GM23248 (cell line): ENCODE results near the gene MARCHF3. TPM values are rescaled to one million over a fixed set of nuclear protein-coding genes. Genes with fewer than 3 reads are reported as not detected.
"Not testable (repeated sequence)": the region's sequence is repeated elsewhere in the genome, so short reads cannot be mapped to it uniquely, and the experiment has no call there.

Source experiments
- DNase-seq: peaks from one replicate; pipeline ENCODE4 v3.0.0-alpha.2; 2015
- H2AFZ ChIP-seq: fragments of 200-600 bp; sonication (generic); 2 replicates; pipeline ENCODE4 v1.6.1; 2016; ENCODE audit warnings: antibody characterized with exemption
- H3F3A ChIP-seq: fragments of 200-600 bp; sonication (generic); 2 replicates; pipeline ENCODE4 v1.6.1; 2016; ENCODE audit warnings: mild to moderate bottlenecking, antibody characterized with exemption, mixed run types; ENCODE audit not compliant: insufficient read depth
- H3K27ac ChIP-seq: fragments of 200-600 bp; sonication (generic); 2 replicates; pipeline ENCODE4 v1.5.1; 2016; ENCODE audit warnings: mild to moderate bottlenecking
- H3K27me3 ChIP-seq: fragments of 200-600 bp; sonication (generic); replicated peaks from 2 replicates; pipeline ENCODE4 v1.6.1; 2016; ENCODE audit warnings: mild to moderate bottlenecking; ENCODE audit not compliant: insufficient read depth
- H3K36me3 ChIP-seq: fragments of 200-600 bp; sonication (generic); 2 replicates; pipeline ENCODE4 v1.6.1; 2016; ENCODE audit warnings: low read depth, mild to moderate bottlenecking
- H3K4me1 ChIP-seq: fragments of 200-600 bp; sonication (generic); 2 replicates; pipeline ENCODE4 v1.6.1; 2016; ENCODE audit warnings: mild to moderate bottlenecking; ENCODE audit not compliant: insufficient read depth
- H3K4me2 ChIP-seq: fragments of 200-600 bp; sonication (generic); one replicate; pipeline ENCODE4 v1.6.1; 2016; ENCODE audit warnings: mild to moderate bottlenecking; ENCODE audit not compliant: unreplicated experiment
- H3K4me3 ChIP-seq: fragments of 200-600 bp; sonication (generic); 2 replicates; pipeline ENCODE4 v1.5.1; 2016; ENCODE audit warnings: mild to moderate bottlenecking
- H3K79me2 ChIP-seq: fragments of 200-600 bp; sonication (generic); 2 replicates; pipeline ENCODE4 v1.6.1; 2016; ENCODE audit warnings: mild to moderate bottlenecking; ENCODE audit not compliant: insufficient read depth
- H3K9ac ChIP-seq: fragments of 200-600 bp; sonication (generic); 2 replicates; pipeline ENCODE4 v1.6.1; 2016; ENCODE audit warnings: mild to moderate bottlenecking
- H3K9me2 ChIP-seq: fragments of 200-600 bp; sonication (generic); 2 replicates; pipeline ENCODE4 v1.6.1; 2016; ENCODE audit warnings: mixed run types, mild to moderate bottlenecking, moderate library complexity; ENCODE audit not compliant: insufficient read depth
- H3K9me3 ChIP-seq: fragments of 200-600 bp; sonication (generic); one replicate; pipeline ENCODE4 v1.6.1; 2017; ENCODE audit warnings: low read depth
- H4K20me1 ChIP-seq: fragments of 200-600 bp; sonication (generic); 2 replicates; pipeline ENCODE4 v1.6.0; 2016; ENCODE audit not compliant: insufficient read depth
- EZH2 ChIP-seq: fragments of 200-600 bp; sonication (generic); IDR thresholded peaks from 2 replicates; pipeline ENCODE4 v1.6.1; 2018; ENCODE audit warnings: antibody characterized with exemption, mild to moderate bottlenecking; ENCODE audit not compliant: insufficient read depth, poor library complexity, severe bottlenecking
- EZH2phosphoT487 ChIP-seq: fragments of 200-600 bp; sonication (generic); IDR thresholded peaks from 2 replicates; pipeline ENCODE4 v1.6.1; 2018; ENCODE audit warnings: antibody characterized with exemption, moderate library complexity, mild to moderate bottlenecking, low read depth; ENCODE audit not compliant: insufficient read depth
- WGBS, 2 experiments: methylation state at CpG; one replicate each; pipeline ENCODE4 v1.1.6; 2015 to 2017; ENCODE audit warnings: low lambda C conversion rate in 2 of 2, low coverage in 1 of 2; ENCODE audit errors: missing lambda C conversion rate in 2 of 2; 5-methylcytosine and 5-hydroxymethylcytosine counted together
- in situ Hi-C: fragments of 300-500 bp; cut with MboI; formaldehyde crosslinking; loops from 2 replicates; pipeline ENCODE4 v1.15.0; 2020
- polyA plus RNA-seq: library from polyadenylated mRNA; unstranded; fragments of >200 nt; fragmentation: Nextera tagmentation; extraction: Ambion mirVana; gene quantifications from 2 replicates; pipeline ENCODE4 v1.2.1, GENCODE V29; 2016
- total RNA-seq: library from RNA; depleted of rRNA; stranded (reverse); fragments of >200 nt; shearing (Covaris generic); gene quantifications from 2 replicates; pipeline ENCODE4 v1.2.3, GENCODE V29; 2014

MARCHF3 gene
- total and polyA plus RNA-seq, 2 experiments from 2014 or later, result 3.8 to 5.8 TPM

DNA sequence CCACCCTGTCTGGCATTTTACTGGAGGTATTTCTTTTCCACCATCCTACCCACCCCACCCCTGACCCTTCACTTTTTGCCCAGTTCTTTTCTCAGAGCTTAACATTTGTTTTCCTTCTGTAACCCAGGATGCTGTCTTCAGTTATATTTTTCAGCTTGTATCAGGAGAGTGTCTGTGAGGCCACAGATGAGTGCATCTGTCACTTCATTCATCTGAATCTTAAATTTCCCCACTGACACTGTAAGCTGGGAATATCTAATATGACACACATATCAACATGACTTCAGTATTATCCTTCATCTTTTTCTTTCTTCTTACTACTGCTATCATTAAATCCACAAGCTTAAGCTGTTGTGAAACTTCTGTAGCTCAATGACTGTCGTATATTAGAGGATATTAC is 4.9 kb downstream of the MARCHF3 start:
- 95 to 96% methylated on average over 1 of the region's 1 CpG for WGBS, 2 experiments
- H3K36me3 ChIP-seq, result no peaks in the 10 kb centered on the region
- no peak overlapping the region for H3K4me2 ChIP-seq
- no peak overlapping the region for H3K27ac ChIP-seq
- no peaks in the 10 kb centered on the region for H4K20me1 ChIP-seq
- H3K9me2 ChIP-seq, result no peaks in the 10 kb centered on the region
- no peak overlapping the region for H3K9ac ChIP-seq
- TF ChIP-seq EZH2, result no peak
- no peak for TF ChIP-seq EZH2phosphoT487
- H3K4me3 ChIP-seq, result no peak overlapping the region
- DNase-seq, result no peak
- no peaks in the 10 kb centered on the region for H3F3A ChIP-seq
- no peaks in the 10 kb centered on the region for H3K27me3 ChIP-seq
- H3K9me3 ChIP-seq, result no peaks in the 10 kb centered on the region
- in situ Hi-C loops, result no loop called here
- no peaks in the 10 kb centered on the region for H3K4me1 ChIP-seq
- no peaks in the 10 kb centered on the region for H3K79me2 ChIP-seq
- H2AFZ ChIP-seq, result no peak overlapping the region

DNA sequence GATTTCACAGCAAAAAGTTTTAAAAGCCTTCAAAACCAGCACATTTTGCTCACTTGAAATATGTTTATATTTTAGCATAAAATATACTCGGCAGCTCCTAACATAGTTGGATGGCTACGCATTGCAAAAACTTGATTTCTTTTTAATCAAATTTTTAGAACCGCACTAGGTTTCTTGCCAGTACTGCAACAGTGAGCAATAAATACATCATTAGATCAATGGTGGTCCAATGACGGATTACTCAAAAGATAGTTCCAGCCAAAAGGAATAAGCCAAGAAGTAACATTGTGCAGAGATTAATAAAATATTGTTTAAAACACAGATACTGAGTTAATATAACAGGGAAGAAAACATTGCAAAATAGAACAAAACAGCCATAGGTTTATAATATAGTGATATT is 5.5 kb downstream of the MARCHF3 start:
- no peaks in the 10 kb centered on the region for H3K36me3 ChIP-seq
- H2AFZ ChIP-seq, result no peak overlapping the region
- H3K27me3 ChIP-seq, result no peaks in the 10 kb centered on the region
- H3K9me2 ChIP-seq, result no peaks in the 10 kb centered on the region
- no peaks in the 10 kb centered on the region for H4K20me1 ChIP-seq
- no peaks in the 10 kb centered on the region for H3F3A ChIP-seq
- H3K9ac ChIP-seq, result no peak overlapping the region
- no peak overlapping the region for H3K4me2 ChIP-seq
- in situ Hi-C loops, result no loop called here
- no peaks in the 10 kb centered on the region for H3K9me3 ChIP-seq
- H3K79me2 ChIP-seq, result no peaks in the 10 kb centered on the region
- no peak for DNase-seq
- H3K27ac ChIP-seq, result no peak overlapping the region
- no peak overlapping the region for H3K4me3 ChIP-seq
- WGBS, 2 experiments, result 64 to 68% methylated on average over 4 of the region's 4 CpGs
- no peaks in the 10 kb centered on the region for H3K4me1 ChIP-seq
- TF ChIP-seq EZH2phosphoT487 (no peak), EZH2 (no peak)

DNA sequence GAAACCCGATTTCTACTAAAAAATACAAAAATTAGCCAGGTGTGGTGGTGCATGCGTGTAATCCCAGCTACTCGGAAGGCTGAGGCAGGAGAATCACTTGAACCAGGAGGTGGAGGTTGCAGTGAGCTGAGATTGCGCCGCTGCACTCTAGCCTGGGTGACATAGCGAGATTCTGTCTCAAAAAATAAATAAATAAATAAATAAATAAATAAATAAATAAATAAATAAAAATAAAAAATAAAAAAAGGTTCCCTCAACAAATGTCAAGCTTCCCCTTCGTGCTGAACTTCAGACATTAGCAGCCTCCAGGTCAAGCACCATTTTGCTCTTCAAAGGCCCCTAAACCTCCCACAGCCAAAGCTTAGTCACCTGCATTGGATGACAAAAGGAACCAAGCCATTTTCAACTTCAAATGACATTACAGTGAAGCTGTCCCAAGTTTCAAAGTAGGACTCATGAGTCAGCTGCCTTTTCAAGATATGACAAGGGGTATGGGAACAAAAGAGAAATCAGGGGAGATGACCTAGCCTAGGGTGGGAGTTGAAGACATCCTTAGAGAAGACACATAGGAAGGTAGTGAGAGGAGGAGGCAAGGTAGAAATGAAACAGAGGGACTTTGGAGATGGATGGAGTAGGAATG is 6.7 kb downstream of the MARCHF3 start:
- H2AFZ ChIP-seq, DNase-seq, in situ Hi-C loops, H3K36me3 ChIP-seq, H3K9ac ChIP-seq, H3F3A ChIP-seq, H3K9me2 ChIP-seq, H3K27me3 ChIP-seq, H4K20me1 ChIP-seq, H3K9me3 ChIP-seq, H3K79me2 ChIP-seq, H3K27ac ChIP-seq, H3K4me2 ChIP-seq, H3K4me3 ChIP-seq, H3K4me1 ChIP-seq: not testable (repeated sequence)
- WGBS, 2 experiments, result 95 to 96% methylated on average over 7 of the region's 7 CpGs

DNA sequence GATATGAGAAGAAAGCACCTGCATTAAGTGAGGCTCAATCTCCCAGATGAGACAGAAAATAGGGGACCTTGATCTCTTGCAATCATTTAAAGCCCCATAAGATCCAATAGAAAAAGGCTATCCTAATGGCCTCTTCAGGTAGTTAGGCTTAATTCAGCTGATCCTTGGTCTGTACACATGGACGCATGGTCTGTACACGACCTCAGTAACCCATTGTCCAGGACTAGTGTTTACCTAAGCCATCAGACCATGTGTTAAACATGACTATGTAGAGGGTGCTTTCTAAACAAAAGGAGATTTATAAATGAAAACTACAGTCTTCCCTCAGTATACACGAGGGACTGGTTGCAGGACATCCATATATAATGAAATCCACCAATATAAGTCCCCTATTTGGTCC is 7.5 kb downstream of the MARCHF3 start:
- no peak for DNase-seq
- Histone ChIP-seq H3K9me2 (no peaks in the 10 kb centered on the region), H3K27ac (no peak overlapping the region), H3K4me1 (no peaks in the 10 kb centered on the region), H3F3A (no peaks in the 10 kb centered on the region), H3K79me2 (no peaks in the 10 kb centered on the region), H3K4me3 (no peak overlapping the region), H4K20me1 (no peaks in the 10 kb centered on the region), H2AFZ (no peak overlapping the region), H3K4me2 (no peak overlapping the region), H3K9me3 (no peaks in the 10 kb centered on the region), H3K36me3 (no peaks in the 10 kb centered on the region), H3K27me3 (no peaks in the 10 kb centered on the region), H3K9ac (no peak overlapping the region)
- WGBS, 2 experiments, result 93 to 96% methylated on average over 3 of the region's 3 CpGs
- no peak for TF ChIP-seq EZH2phosphoT487
- no peak for TF ChIP-seq EZH2
- in situ Hi-C loops, result no loop called here

DNA sequence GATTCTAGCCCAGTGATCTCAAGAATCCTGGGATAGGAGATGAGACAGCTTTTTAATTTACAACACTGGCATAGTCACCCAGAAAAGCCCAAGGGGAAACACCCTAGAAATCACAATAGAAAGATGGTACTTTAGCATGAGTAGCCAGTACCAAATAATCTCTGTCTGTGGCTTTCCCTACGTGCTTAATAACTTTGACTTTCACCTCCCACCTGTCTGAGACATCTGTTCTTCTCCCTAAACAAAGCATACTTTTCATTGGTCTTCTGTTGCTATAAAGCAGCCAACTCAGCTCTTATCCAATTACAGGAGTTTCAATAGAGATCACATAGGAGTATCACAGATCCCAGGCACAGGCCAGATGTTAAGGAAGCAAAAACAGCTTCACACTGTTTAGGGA is 10.4 kb downstream of the MARCHF3 start:
- Histone ChIP-seq H3K36me3 (no peaks in the 10 kb centered on the region), H3K9me3 (no peaks in the 10 kb centered on the region), H3K27me3 (no peaks in the 10 kb centered on the region), H3K27ac (no peak overlapping the region), H3K4me2 (no peak overlapping the region), H3K4me1 (no peaks in the 10 kb centered on the region), H4K20me1 (no peaks in the 10 kb centered on the region), H3K9me2 (no peaks in the 10 kb centered on the region), H3K9ac (no peak overlapping the region), H2AFZ (no peak overlapping the region), H3K4me3 (no peak overlapping the region), H3K79me2 (no peaks in the 10 kb centered on the region), H3F3A (no peaks in the 10 kb centered on the region)
- DNase-seq, result no peak
- 85 to 88% methylated on average over 1 of the region's 1 CpG for WGBS, 2 experiments
- in situ Hi-C loops, result no loop called here
- TF ChIP-seq EZH2phosphoT487 (no peak), EZH2 (no peak)

DNA sequence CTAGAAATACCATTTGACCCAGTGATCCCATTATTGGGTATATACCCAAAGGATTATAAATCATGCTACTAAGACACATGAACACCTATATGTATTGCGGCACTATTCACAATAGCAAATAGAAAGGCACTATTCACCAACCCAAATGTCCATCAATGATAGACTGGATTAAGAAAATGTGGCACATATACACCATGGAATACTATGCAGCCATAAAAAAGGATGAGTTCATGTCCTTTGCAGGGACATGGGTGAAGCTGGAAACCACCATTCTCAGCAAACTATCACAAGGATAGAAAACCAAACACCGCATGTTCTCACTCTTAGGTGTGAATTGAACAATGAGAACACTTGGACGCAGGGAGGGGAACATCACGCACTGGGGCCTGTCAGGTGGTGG is 13.6 kb downstream of the MARCHF3 start:
- H3K36me3 ChIP-seq, H3K9me3 ChIP-seq, H3K4me2 ChIP-seq, in situ Hi-C loops, H3K27me3 ChIP-seq, H3K4me3 ChIP-seq, H3K9ac ChIP-seq, H3K9me2 ChIP-seq, DNase-seq, H4K20me1 ChIP-seq, H2AFZ ChIP-seq, H3K79me2 ChIP-seq, H3K27ac ChIP-seq: not testable (repeated sequence)
- H3F3A ChIP-seq, result peaks cover 24% of the 10 kb centered on the region
- peaks cover 20% of the 10 kb centered on the region for H3K4me1 ChIP-seq
- 97 to 100% methylated on average over 4 of the region's 4 CpGs for WGBS, 2 experiments
